K562 (cell line): Measurements from ENCODE around the gene MICAL2. TPM values are rescaled to one million over a fixed set of nuclear protein-coding genes. Genes with fewer than 3 reads are reported as not detected.

ENCODE experiments used
- CBFA2T3 ChIP-seq: fragments of 450-650 bp; IDR thresholded peaks from 2 replicates; pipeline ENCODE4 v1.6.1; 2017
- CHCHD3 ChIP-seq: fragments of 250-450 bp; sonication (Bioruptor Pico); IDR thresholded peaks from 2 replicates; pipeline ENCODE4 v2.1.2; 2022; ENCODE audit warnings: mild to moderate bottlenecking
- FOS ChIP-seq: IDR thresholded peaks from 3 replicates; pipeline ENCODE4 v1.6.1; 2011; ENCODE audit not compliant: insufficient read length; ENCODE audit errors: extremely low read depth
- GATAD2A ChIP-seq: fragments of 450-650 bp; IDR thresholded peaks from 2 replicates; pipeline ENCODE4 v1.6.1; 2017
- GTF2E2 ChIP-seq: fragments of 200-800 bp; sonication (Bioruptor generic); IDR thresholded peaks from 2 replicates; pipeline ENCODE4 v1.6.1; 2016; ENCODE audit warnings: missing genetic modification characterization, missing compliant biosample characterization
- LEF1 ChIP-seq: fragments of 450-650 bp; IDR thresholded peaks from 2 replicates; pipeline ENCODE4 v1.6.1; 2016; ENCODE audit warnings: mild to moderate bottlenecking
- MAFK ChIP-seq: IDR thresholded peaks from 2 replicates; pipeline ENCODE4 v1.6.1; 2011; ENCODE audit warnings: low read length, improper control_type of control experiment
- MTA3 ChIP-seq: fragments of 450-650 bp; formaldehyde crosslinking; IDR thresholded peaks from 2 replicates; pipeline ENCODE4 v1.6.1; 2017; ENCODE audit warnings: mild to moderate bottlenecking, borderline replicate concordance
- MYNN ChIP-seq, 2 experiments: sonication (generic); formaldehyde crosslinking in 1 of 2; IDR thresholded peaks; 2 replicates each; pipeline versions ENCODE4 v1.5.0 to v1.6.1; 2016 to 2020; ENCODE audit warnings: antibody characterized with exemption in 1 of 2, missing genetic modification reagents in 1 of 2
- NBN ChIP-seq: fragments of 450-650 bp; IDR thresholded peaks from 2 replicates; pipeline ENCODE4 v1.6.1; 2016; ENCODE audit warnings: low read depth, mild to moderate bottlenecking
- POLR2G ChIP-seq: fragments of 200-400 bp; formaldehyde crosslinking; IDR thresholded peaks from 2 replicates; pipeline ENCODE4 v1.6.1; 2017; ENCODE audit warnings: low read depth, mild to moderate bottlenecking, antibody characterized with exemption, low read length, moderate library complexity
- RAD51 ChIP-seq: fragments of 450-650 bp; IDR thresholded peaks from 2 replicates; pipeline ENCODE4 v1.7.1; 2016; ENCODE audit warnings: low read depth, mild to moderate bottlenecking, borderline replicate concordance
- RBFOX2 ChIP-seq: fragments of 200-400 bp; formaldehyde crosslinking; IDR thresholded peaks from 2 replicates; pipeline ENCODE4 v1.6.1; 2017; ENCODE audit warnings: low read depth, mild to moderate bottlenecking, low read length, moderate library complexity
- SFPQ ChIP-seq: fragments of 200-400 bp; formaldehyde crosslinking; IDR thresholded peaks from 2 replicates; pipeline ENCODE4 v1.6.1; 2017; ENCODE audit warnings: mild to moderate bottlenecking, low read depth, low read length, moderate library complexity
- SMARCA4 ChIP-seq: fragments of 450-650 bp; IDR thresholded peaks from 2 replicates; pipeline ENCODE4 v1.6.1; 2016
- TCF7L2 ChIP-seq: fragments of 150-350 bp; IDR thresholded peaks from 2 replicates; pipeline ENCODE4 v1.6.1; 2016; ENCODE audit warnings: low read depth, mild to moderate bottlenecking, low read length, moderate library complexity
- THRAP3 ChIP-seq: fragments of 450-650 bp; IDR thresholded peaks from 2 replicates; pipeline ENCODE4 v1.6.1; 2016; ENCODE audit warnings: mild to moderate bottlenecking, inconsistent platforms, borderline replicate concordance
- TSHZ1 ChIP-seq: fragments of 250-450 bp; sonication (Bioruptor Pico); IDR thresholded peaks from 2 replicates; pipeline ENCODE4 v1.4.0; 2020; ENCODE audit warnings: mild to moderate bottlenecking, moderate library complexity
- ZBTB17 ChIP-seq: fragments of 450-650 bp; formaldehyde crosslinking; IDR thresholded peaks from 2 replicates; pipeline ENCODE4 v1.4.0; 2020; ENCODE audit warnings: mild to moderate bottlenecking
- ZNF639 ChIP-seq, 2 experiments: fragments of 200-800 bp in 1 of 2; sonication (Bioruptor generic) in 1 of 2; sonication (generic) in 1 of 2; formaldehyde crosslinking in 1 of 2; IDR thresholded peaks in 1 of 2; conservative IDR thresholded peaks in 1 of 2; 2 replicates each; pipeline versions ENCODE4 v1.5.0 to v1.6.1; 2016 to 2020; ENCODE audit warnings: missing compliant biosample characterization in 1 of 2, missing genetic modification characterization in 1 of 2, missing genetic modification reagents in 1 of 2
- ZNF707 ChIP-seq: fragments of 250-450 bp; sonication (Bioruptor Pico); conservative IDR thresholded peaks from 2 replicates; pipeline ENCODE4 v1.8.0; 2022; ENCODE audit warnings: inconsistent platforms, mild to moderate bottlenecking, moderate library complexity
- polyA plus RNA-seq, 8 experiments: library from polyadenylated mRNA; depleted of rRNA in 4 of 8; stranded (reverse) in 5 of 8; unstranded in 3 of 8; fragments of >200 nt; fragmentation: Nextera tagmentation in 2 of 8; fragmentation: Illumina TruSeq in 1 of 8; extraction: Ambion mirVana in 2 of 8; extraction: Trizol in 1 of 8; gene quantifications; 2 replicates each; pipeline versions ENCODE4 v1.2.1 to v1.2.3, GENCODE V29; 2011 to 2014; ENCODE audit warnings: inconsistent platforms in 1 of 8, missing spikeins in 1 of 8
- total RNA-seq, 7 experiments: library from RNA; depleted of rRNA in 6 of 7; stranded (reverse); fragments of >200 nt in 6 of 7; fragmentation: Illumina TruSeq in 2 of 7; extraction: Trizol in 2 of 7; gene quantifications; 2 replicates each; pipeline versions ENCODE4 v1.2.1 to v1.2.3, GENCODE V29; 2011 to 2021; ENCODE audit warnings: low replicate concordance in 1 of 7

Gene MICAL2
- total and polyA plus RNA-seq, 9 of the 15 experiments (the other 6 are each of a cell fraction or from before 2014, with no cell fraction given): 4.7 to 64.2 (median 33.6) TPM

- TF ChIP-seq ZNF707 (CRISPR knock-in tag) (no peak), ZBTB17 (0 out of 2 replicates have a peak, but pooled peaks have one; percentile 65), CBFA2T3 (peak; percentile 100), RBFOX2 (no peak), NBN (peak; percentile 98), TCF7L2 (no peak), LEF1 (peak; percentile 98), SMARCA4 (peak; percentile 100), THRAP3 (no peak), GATAD2A (peak; percentile 88; the same call in 1 of the 2 replicates), MAFK (no peak), RAD51 (peak; percentile 79), ZNF639 (CRISPR knock-in tag; conservative IDR thresholded peaks at IDR 0.05 in 1 of 2, IDR thresholded peaks at IDR 0.05 in 1 of 2) (peak in 1 of 2 experiments; percentile 94; a peak in 2 of 4 replicates), MTA3 (peak; percentile 95), POLR2G (no peak), TSHZ1 (no peak), FOS (no peak), GTF2E2 (peak; percentile 54; the same call in 1 of the 2 replicates), MYNN (IDR thresholded peaks at IDR 0.05) (peak; percentile 96), MYNN (CRISPR knock-in tag; IDR thresholded peaks at IDR 0.05) (no peak), CHCHD3 (CRISPR knock-in tag) (0 out of 2 replicates have a peak, but pooled peaks have one; percentile 47), SFPQ (no peak)
Observed at GRCh38 chr11:12200991-12201985, 90.9 kb downstream of the MICAL2 start (continued).
